GM18909 (cell line): ENCODE measurements around the gene KERA.
"Not testable (repeated sequence)": the region's sequence is repeated elsewhere in the genome, so short reads cannot be mapped to it uniquely, and the experiment has no call there.

Source experiments
- ATAC-seq: cut with Tn5 transposase; IDR thresholded peaks from one replicate; pipeline ENCODE4 v1.9.1; 2021; ENCODE audit warnings: mild to moderate bottlenecking; ENCODE audit not compliant: unreplicated experiment, poor library complexity

The KERA gene, protein sequence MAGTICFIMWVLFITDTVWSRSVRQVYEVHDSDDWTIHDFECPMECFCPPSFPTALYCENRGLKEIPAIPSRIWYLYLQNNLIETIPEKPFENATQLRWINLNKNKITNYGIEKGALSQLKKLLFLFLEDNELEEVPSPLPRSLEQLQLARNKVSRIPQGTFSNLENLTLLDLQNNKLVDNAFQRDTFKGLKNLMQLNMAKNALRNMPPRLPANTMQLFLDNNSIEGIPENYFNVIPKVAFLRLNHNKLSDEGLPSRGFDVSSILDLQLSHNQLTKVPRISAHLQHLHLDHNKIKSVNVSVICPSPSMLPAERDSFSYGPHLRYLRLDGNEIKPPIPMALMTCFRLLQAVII

DNA sequence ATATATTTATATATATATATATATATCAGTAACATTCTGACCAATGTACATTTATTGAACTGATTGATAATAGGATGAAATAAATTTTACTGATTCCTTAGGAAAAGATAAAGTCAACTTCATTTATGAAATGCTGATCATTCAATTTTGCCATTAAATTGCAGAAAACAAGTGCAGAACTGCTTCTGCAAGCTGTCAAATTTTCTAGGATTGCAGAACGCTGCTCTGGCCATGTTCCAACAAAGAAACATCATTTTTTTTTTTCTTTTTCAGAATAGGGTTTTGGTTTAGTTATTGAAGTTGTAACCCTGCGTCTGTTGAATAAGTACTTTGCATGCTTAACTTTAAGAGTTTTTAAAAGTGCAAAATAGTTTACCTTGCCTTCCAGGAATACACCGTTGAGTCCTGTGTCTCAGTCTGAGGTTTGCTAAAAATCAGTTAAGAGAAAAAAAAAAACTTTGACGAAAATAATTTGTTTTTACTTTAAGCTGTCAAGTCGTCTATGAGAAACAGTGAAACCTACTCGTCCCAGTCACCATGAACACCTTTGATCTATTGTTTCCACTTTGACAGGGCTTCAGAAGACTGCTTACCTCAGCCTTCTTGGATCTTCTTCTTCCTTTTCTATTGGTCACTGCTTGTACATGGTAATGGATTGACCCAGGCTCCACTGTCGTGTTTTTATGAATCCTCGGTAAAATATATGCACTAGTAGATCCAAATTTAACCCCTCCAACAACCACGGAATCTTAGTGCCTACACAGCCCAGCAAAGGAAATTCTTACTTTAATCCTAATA, at the start of gene KERA:
Gene KERA (minus strand): TSS at position 657 of the 798 bp plus-strand sequence. CDS start 1,743 bp downstream, outside the sequence.
- no peak for ATAC-seq

DNA sequence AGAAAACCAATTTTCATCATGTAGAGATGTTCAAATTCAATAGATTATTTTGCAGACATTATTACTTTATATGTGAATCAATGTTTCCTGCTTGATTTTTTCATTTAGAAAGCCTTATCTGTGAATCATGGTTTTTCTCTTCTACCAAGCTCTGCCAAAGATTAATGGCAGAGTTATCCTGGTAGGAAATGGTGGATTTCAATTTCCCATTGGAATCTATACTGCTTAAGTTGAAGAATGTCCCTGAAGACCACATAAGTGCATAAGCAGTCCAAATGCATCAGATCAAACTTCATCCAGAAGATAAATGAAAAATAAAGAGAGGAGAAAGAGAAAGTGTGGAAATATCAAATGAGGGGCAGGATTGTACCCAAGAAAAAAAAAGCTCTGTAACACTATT, 48.5 kb upstream of the KERA start:
- no peak for ATAC-seq

DNA sequence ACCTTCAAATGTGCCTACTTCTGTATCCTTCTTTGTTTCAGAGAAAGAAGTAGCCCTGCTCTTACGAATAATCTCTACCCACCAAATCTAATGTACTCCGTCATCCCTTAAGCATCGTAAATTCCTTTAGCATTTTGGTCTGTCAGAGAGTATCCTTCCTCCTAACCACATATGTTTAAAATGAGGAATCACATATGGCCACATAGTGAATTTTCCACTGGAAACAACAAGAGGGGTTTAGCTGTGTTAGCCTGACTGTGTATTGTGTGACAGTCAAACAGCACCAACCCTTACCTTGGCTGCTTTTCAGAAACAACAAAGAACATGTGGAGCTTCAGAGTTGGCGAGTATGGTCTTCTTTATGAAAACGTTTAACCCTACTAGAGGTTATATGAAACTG, 48.0 kb upstream of the KERA start:
- ATAC-seq = no peak

DNA sequence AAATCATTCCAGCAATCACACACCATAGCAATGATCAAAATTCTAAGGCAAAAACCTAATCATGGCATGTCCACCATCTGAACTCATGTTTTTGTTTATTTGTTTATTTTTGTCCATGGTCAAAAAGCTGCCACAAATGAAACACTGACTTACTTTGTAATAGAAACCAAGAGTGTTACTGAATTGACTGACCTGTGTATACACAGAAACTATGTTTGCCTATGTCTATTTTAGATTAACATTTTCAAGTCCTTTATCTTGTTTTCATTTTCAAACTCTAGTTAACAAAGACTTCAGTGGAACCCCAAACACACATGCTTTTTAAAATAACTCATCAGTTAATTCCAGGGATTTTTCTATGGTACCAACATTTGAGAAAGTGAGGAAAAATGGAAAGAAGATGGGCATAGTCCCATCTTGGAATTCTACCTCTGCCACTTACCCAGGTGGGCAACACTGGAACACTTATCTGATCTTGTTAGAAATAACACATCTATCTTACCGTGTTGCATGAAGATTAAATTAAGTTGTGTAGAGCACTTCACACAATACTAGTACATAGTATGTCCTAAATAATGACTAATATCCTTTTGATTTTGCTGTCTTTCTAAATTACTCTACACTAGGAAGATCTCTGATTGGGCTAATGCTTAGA, 47.1 kb upstream of the KERA start:
- peak; percentile 54 for ATAC-seq

DNA sequence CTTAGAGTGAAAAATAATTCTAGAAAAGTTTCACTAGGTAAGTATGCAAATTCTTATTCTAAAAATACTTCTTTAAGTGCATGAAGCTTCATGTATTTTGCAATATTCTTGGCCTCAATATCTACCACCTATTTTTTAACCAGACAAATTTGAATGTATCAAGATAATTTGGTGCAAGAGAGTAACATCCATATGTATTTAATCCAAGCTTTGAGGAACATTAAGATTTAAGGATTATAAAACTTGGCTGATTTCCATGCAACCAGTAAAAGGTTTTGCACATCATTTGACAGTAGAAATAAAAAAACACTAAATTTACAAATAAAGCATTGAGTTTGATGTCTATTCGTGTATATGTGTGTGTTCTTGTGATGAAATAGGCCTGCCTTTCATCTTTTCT, 45.8 kb upstream of the KERA start:
- no peak for ATAC-seq

DNA sequence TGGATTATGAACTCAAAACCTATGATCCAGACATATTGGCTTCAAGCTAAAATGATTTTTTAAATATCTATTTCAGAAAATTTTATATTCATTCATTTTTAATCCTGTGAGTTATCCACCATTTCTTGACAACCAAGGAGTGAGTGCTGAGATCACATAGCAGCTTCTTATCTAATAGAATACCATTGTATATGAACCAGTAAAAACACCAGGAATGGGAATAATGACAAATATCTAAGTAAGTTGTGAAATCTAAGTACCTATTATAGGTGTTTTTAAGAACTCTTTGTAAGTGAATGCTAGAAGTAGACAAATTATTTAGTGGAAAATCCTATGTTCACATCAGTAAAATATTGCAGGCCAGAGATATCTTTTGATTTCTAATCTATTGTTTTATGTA, 45.3 kb upstream of the KERA start:
- no peak for ATAC-seq

DNA sequence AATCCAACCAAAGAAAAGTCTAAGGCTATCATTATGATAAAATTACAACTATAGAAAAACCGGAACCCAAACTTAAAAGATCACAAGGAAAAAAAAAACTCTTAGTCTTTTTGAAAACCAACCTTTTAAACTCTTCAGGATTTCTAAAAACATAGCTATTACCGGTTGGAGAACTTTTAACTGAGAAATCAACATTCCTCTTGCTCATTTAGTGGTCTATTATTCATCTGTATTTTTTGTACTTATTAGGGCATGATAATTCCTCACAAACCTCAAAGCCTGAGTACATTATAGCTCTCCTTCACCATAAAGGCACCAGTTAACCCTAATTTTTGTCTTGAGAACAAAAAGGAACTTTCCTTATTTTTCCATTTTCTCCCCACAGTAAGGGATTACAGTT, 43.1 kb upstream of the KERA start:
- no peak for ATAC-seq

DNA sequence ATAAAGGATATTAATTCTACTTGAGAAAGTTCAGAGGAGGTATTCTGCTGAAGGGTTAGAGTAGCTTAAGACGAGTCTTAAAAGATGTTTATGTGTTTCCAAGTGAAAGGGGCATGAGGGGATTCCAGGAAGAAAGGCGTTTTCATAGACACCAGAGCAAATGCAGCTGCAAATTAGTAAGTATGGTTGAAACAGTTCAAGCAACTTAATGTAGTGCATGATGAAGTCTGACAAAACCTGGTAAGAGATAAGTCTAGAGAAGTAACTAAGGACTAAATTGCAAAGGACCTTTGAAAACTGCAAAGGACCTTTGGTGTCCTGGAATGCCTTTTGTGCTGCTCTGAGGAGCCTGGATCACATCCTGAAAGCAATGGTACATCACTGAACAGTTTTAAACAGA, 42.0 kb upstream of the KERA start:
- ATAC-seq = no peak

DNA sequence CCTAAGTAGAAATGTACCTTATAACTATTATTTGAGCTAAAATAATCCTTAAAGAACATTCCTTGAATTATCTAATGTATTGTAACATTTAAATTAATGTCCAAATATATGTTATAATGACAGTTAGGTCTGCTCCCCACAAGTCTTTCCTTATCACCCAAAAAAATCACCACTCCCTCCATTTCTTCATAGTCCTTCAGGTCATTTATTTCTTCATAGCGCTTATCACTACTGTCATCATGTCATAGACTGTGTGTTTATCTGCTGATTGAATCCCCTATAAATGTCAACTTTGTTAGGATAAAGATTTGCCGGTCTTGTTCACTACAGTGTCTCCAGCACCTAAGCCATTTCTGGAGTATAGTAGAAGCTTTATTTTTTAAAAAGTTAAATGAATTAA, 41.5 kb upstream of the KERA start:
- ATAC-seq = no peak

DNA sequence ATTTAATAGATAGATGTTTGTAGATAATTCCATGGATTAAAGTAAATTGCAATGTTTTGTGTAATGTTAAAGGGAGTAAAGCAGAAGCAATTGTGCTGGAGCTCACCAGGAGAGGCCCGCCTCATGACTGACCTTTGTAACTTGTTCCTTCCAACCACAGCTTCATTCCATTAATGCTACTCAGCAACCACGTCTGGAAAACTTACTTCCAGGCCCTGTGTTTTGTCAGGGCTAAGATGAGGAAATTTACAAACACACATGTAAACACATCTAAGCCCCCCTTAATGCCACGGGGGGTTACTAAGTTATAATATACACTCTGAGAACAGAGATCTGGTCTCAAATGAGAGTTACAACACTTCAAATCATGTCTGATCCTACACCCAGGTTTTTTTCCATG, 41.1 kb upstream of the KERA start:
- no peak for ATAC-seq

DNA sequence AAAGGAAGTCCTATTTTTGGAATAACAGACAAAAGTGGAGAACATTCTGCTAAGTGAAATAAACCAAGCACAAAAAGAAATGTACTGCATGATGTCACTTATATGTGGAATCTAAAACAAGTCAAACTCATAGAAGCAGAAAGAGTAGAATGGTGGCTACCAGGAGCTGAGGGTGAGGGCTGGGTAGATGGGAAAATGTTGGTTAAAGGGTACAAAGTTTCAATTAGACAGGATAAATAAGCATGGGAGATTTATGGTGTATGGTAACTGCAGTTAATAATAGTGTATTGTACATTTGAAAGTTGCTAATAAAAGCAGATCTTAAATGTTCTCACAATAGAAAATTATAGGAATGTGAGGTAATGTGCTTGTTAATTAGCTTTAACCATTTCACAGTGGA, 40.6 kb upstream of the KERA start:
- no peak for ATAC-seq

DNA sequence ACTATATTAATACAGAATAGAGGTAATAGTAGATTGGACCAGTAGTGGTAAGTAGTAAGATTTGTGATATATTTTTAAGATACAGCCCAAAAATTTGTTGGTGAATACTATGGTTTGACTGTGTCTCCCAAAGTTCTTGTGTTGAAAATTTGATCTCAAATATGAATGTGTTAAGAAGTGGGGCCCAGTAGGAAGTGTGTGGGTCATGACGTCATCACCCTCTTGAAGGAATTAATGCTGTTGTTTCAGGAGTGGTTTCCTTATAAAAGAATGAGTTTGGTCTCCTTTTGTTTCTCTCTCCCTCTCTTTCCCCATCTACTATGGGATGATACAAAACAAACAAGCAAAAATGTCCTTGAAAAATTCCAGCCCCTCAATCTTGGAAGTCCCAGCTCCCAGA, 37.1 kb upstream of the KERA start:
- ATAC-seq = no peak

DNA sequence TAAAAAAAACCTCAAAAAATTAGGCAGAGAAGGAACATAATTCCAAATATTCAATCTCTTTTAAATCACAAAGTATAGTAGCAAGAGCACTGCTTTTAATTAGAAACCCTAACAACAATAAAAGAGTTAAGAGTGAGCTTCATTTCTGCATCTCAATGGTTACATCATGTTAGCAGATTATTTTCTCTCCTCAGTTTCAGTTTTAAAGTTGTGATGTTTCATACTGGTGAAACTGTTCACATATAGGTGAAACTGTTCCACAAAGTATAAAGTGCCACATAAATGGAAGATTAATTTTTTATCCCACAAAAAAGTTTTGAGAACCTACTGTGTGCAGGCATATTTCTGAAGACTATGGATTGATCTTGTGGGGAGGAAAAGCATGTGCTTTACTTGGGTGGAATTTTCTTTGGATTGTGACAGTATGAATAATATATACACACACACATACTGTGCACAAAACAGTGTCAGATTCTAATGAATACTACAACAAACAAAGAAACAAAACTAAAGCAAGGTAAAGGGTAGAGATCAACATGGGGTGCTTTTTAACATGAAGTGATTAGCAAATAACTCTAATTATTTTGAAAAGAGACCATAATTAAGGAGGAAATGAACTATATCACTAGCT, 36.3 kb upstream of the KERA start:
- ATAC-seq = no peak

DNA sequence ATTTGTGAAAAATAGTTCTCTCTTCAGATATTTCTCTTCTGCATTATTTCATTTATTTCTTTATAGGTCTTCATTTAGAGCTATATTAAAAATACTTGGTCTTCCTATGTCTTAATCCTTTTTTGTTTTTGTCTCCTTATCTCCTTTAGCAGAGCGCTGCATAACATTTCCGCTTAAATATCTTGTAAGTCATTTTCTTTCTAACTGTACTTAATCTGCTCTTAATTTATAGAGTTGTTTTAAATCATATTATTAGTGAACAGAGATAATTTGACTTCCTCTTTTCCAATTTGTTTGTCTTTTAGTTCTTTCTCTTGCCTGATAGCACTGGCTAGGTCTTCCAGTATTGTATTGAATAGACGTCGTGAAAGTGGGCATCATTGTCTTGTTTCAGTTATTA, 35.5 kb upstream of the KERA start:
- ATAC-seq = no peak

DNA sequence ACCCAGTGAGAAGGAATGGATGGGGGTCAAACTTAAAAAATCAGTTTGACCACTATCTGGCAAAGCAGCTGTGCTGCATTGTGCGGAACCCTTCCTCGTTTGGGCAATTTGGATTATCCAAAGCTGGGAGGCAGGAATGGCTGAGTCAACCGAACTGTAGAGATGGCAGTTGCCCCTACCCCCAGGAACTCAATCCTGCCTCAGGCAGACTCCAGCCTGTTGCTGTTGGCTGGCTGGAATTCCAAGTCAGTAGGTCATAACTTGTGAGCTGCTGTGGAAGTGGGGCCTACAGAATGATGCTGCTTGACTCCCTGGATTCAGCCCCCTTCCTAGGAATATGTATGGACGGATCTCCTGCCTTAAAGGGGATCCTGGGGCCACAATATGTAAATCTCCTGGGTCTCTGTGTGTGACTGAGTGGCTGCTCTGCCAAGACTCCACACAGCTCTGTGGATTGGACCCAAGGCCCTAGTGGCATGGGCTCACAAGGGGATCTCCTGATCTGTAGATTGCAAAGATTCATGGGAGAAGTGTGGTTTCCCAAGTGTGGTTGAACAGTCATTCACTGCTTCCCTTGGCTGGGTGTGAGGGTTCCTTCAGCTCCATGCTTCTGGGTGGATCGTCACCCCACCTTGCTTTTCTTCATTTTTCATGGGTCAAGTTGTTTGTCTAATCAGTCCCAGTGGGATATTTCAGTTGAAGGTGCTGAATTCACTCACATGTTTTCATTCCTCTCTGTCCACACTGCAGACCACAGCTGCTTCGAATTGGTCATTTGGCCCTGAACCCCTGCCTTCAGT, 34.3 kb upstream of the KERA start:
- no peak for ATAC-seq

DNA sequence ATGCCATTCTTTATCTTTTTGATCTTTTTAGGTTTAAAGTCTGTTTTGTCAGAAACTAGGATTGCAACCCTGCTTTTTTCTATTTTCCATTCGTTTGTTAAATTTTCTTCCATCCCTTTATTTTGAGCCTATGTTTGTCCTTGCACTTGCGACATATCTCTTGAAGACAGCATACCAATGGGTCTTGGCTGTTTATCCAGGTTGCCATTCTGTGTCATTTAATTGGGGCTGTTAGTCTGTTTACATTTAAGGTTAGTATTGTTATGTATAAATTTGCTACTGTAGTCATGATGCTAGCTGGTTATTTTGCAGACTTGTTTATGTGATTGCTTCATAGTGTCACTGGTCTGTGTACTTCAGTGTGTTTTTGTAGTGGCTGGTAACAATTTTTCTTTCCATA, 32.1 kb upstream of the KERA start:
- not testable (repeated sequence) for ATAC-seq

DNA sequence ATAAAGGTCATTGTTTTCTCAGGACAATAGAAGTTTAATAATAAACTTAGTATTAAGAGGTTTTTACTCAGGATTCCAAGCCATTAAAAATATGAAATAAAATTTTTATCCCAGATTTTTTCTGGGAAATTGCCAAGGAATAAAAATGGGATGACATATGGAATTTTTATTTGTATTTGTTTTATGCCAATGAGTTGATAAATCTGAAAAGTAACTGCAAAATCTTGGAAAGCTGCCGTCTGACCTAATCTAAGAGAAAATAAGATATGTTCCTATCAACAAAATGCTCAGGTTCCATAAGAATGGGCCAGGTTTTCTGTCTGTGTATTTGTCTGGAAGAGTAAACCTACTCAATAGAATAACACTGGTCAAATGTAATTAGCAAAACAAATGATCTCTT, 22.2 kb upstream of the KERA start:
- no peak for ATAC-seq

DNA sequence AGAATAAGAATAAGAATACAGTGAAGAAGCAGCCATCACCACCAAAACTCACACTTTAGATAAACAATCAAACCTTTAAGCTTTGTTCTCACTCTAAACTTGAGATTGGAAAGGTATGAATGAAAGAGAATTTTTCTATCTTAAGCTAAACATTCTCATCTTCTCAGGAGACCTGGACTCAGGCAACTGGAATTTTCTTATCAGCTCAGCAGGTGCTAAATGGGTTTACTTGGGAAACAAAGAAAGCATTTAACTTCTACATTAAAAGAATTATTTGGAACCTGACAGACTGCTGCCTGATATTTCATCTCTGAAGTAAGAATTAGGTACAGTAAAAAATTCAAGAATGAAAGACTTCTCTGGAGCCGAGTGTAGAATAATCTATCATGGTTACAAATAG, 20.7 kb upstream of the KERA start:
- no peak for ATAC-seq

DNA sequence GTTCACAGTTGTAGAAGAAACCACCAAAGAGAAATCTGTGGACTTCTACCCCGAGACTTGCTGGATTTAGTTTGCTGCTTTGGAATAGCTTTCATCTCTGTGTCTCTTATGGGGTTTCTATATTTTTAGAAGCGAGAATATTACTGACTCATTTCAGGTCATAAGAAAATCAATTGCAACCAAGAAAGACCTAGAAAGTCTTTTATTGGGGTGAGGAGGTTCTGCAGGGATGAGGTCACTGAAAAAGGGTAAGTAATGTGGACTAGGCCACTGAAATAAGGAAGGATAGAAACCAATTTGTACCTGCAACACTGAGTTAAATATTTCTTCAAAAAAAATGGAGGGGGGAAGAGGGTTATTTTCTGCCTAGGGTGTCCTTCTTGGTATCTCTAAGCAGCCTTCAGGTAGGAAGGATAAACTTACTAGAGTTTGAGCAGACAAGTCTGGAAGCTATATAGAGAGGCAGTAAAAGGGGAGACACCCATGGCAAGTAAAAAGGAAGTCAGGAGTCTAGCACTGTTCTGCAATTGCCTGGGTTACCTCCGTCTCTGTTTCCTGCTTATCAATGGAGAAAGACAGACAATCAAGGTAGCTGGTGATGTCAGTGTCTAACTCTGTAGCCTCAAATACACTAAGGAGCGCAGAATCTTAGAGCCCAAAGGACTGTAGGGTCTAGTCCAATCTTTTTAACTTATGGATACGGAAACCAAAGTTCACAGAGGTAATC, 19.6 kb upstream of the KERA start:
- no peak for ATAC-seq
